K562 (cell line): ENCODE data around the gene NUCB2. TPM values are rescaled to one million over a fixed set of nuclear protein-coding genes. Genes with fewer than 3 reads are reported as not detected.

ENCODE experiments used
- CREB1 ChIP-seq, 2 experiments: sonication (generic) in 1 of 2; formaldehyde crosslinking in 1 of 2; IDR thresholded peaks; 2 replicates each; pipeline versions ENCODE4 v1.6.1 to v1.8.0; 2012 to 2022; ENCODE audit warnings: inconsistent platforms in 1 of 2, mild to moderate bottlenecking in 1 of 2, missing genetic modification reagents in 1 of 2, moderate library complexity in 1 of 2
- EP400 ChIP-seq: fragments of 450-650 bp; IDR thresholded peaks from 2 replicates; pipeline ENCODE4 v1.6.1; 2017; ENCODE audit warnings: antibody characterized with exemption, mild to moderate bottlenecking, moderate library complexity
- ESRRA ChIP-seq: fragments of 450-650 bp; IDR thresholded peaks from 2 replicates; pipeline ENCODE4 v1.6.1; 2014; ENCODE audit warnings: low read depth, mild to moderate bottlenecking, moderate library complexity, borderline replicate concordance
- PHF8 ChIP-seq: fragments of 200-600 bp; sonication (generic); IDR thresholded peaks from 2 replicates; pipeline ENCODE4 v1.6.1; 2012; ENCODE audit warnings: mixed run types, mild to moderate bottlenecking, inconsistent platforms, low read length, moderate library complexity, borderline replicate concordance
- POLR2B ChIP-seq: fragments of 450-650 bp; IDR thresholded peaks from 2 replicates; pipeline ENCODE4 v1.6.1; 2018; ENCODE audit warnings: low read depth; ENCODE audit not compliant: partially characterized antibody
- TARDBP ChIP-seq: fragments of 450-650 bp; IDR thresholded peaks from 2 replicates; pipeline ENCODE4 v1.6.1; 2016
- ZBTB5 ChIP-seq: fragments of 450-650 bp; IDR thresholded peaks from 2 replicates; pipeline ENCODE4 v1.6.1; 2017; ENCODE audit warnings: antibody characterized with exemption
- ZFX ChIP-seq: sonication (generic); formaldehyde crosslinking; IDR thresholded peaks from 2 replicates; pipeline ENCODE4 v1.8.0; 2022; ENCODE audit warnings: mild to moderate bottlenecking, missing genetic modification reagents, moderate library complexity
- polyA plus RNA-seq, 8 experiments: library from polyadenylated mRNA; depleted of rRNA in 4 of 8; stranded (reverse) in 5 of 8; unstranded in 3 of 8; fragments of >200 nt; fragmentation: Nextera tagmentation in 2 of 8; fragmentation: Illumina TruSeq in 1 of 8; extraction: Ambion mirVana in 2 of 8; extraction: Trizol in 1 of 8; gene quantifications; 2 replicates each; pipeline versions ENCODE4 v1.2.1 to v1.2.3, GENCODE V29; 2011 to 2014; ENCODE audit warnings: inconsistent platforms in 1 of 8, missing spikeins in 1 of 8
- total RNA-seq, 7 experiments: library from RNA; depleted of rRNA in 6 of 7; stranded (reverse); fragments of >200 nt in 6 of 7; fragmentation: Illumina TruSeq in 2 of 7; extraction: Trizol in 2 of 7; gene quantifications; 2 replicates each; pipeline versions ENCODE4 v1.2.1 to v1.2.3, GENCODE V29; 2011 to 2021; ENCODE audit warnings: low replicate concordance in 1 of 7
- TF ChIP-seq, protein P1 (sequence below), 2 experiments: IDR thresholded peaks; 2 replicates each; pipeline ENCODE4 v1.6.1; 2011; ENCODE audit warnings: borderline replicate concordance in 1 of 2, control low read depth in 1 of 2, low read depth in 1 of 2, low read length in 1 of 2, mild to moderate bottlenecking in 1 of 2, mixed read lengths in 1 of 2, moderate library complexity in 1 of 2; ENCODE audit not compliant: insufficient read depth in 1 of 2, insufficient read length in 1 of 2, poor library complexity in 1 of 2, severe bottlenecking in 1 of 2; ENCODE audit errors: extremely low read depth in 1 of 2
- TF ChIP-seq, protein P2 (sequence below): fragments of 250-450 bp; sonication (Bioruptor Pico); IDR thresholded peaks from 2 replicates; pipeline ENCODE4 v1.4.0; 2020; ENCODE audit warnings: mild to moderate bottlenecking, moderate library complexity
- TF ChIP-seq, protein P3 (sequence below): sonication (generic); formaldehyde crosslinking; IDR thresholded peaks from 2 replicates; pipeline ENCODE4 v1.8.0; 2022; ENCODE audit warnings: mild to moderate bottlenecking, missing genetic modification reagents
- TF ChIP-seq, protein P4 (sequence below), 2 experiments: fragments of 450-650 bp; formaldehyde crosslinking in 1 of 2; IDR thresholded peaks; 2 replicates each; pipeline versions ENCODE4 v1.4.0 to v1.6.1; 2014 to 2020; ENCODE audit warnings: mild to moderate bottlenecking in 2 of 2, borderline replicate concordance in 1 of 2, low read depth in 1 of 2

The NUCB2 gene
- total and polyA plus RNA-seq, 9 of the 15 experiments (the other 6 are each of a cell fraction or from before 2014, with no cell fraction given) = 54.0 to 108 (median 84.6) TPM

DNA sequence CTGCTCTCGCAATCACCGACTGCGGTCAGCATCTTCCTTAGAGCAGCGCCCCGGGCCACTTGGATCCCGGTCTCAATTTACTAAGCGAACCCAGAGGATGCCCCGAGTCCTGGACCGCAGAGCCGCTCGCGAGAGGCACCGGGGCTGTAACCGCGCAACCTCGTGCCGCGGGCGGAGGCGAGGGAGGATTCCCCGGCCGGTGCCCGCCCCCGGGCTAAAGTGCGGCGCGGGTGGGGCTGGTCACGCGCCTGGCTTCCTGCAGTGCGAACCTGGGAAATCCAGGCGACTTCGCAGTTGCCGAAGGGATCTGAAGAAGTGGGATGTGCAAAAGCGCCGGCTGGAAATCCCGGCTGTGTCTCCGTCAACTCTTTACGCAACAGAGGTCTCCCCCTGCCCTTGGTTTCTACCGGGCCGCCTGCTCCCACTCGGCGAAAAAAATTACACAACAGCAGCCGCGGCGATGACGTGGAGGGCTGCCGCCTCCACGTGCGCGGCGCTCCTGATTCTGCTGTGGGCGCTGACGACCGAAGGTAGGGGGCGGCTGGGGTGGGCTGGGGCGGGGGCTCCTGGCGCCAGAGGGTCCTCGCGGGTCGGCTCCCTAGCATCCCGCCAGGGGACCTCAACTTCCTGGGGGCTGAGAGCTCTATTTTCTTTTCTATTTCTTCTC, 75.1 kb downstream of the NUCB2 start, which contains the start of gene NCR3LG1 (continued):
- TF ChIP-seq, protein P1, sequence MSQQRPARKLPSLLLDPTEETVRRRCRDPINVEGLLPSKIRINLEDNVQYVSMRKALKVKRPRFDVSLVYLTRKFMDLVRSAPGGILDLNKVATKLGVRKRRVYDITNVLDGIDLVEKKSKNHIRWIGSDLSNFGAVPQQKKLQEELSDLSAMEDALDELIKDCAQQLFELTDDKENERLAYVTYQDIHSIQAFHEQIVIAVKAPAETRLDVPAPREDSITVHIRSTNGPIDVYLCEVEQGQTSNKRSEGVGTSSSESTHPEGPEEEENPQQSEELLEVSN (IDR thresholded peaks at IDR 0.05; ENCODE audit: borderline replicate concordance in 1 of 2, extremely low read depth in 1 of 2, insufficient read depth in 1 of 2, insufficient read length in 1 of 2, low read depth in 1 of 2, low read length in 1 of 2, poor library complexity in 1 of 2, severe bottlenecking in 1 of 2) = peak; percentile 84 to 97
- TF ChIP-seq EP400 (peak; percentile 88), PHF8 (peak; percentile 55; the same call in 1 of the 2 replicates), TARDBP (peak; percentile 37; the same call in 1 of the 2 replicates), ZFX (CRISPR knock-in tag) (peak; percentile 68), ZBTB5 (no peak), ESRRA (peak; percentile 80), CREB1 (IDR thresholded peaks at IDR 0.05) (peak; percentile 72), CREB1 (CRISPR knock-in tag; IDR thresholded peaks at IDR 0.05) (peak; percentile 62; the same call in 1 of the 2 replicates), POLR2B (no peak)
- TF ChIP-seq, protein P2, sequence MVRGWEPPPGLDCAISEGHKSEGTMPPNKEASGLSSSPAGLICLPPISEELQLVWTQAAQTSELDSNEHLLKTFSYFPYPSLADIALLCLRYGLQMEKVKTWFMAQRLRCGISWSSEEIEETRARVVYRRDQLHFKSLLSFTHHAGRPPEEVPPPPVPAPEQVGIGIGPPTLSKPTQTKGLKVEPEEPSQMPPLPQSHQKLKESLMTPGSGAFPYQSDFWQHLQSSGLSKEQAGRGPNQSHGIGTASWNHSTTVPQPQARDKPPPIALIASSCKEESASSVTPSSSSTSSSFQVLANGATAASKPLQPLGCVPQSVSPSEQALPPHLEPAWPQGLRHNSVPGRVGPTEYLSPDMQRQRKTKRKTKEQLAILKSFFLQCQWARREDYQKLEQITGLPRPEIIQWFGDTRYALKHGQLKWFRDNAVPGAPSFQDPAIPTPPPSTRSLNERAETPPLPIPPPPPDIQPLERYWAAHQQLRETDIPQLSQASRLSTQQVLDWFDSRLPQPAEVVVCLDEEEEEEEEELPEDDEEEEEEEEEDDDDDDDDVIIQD (CRISPR knock-in tag) = 0 out of 2 replicates have a peak, but pooled peaks have one; percentile 55
- TF ChIP-seq, protein P3, sequence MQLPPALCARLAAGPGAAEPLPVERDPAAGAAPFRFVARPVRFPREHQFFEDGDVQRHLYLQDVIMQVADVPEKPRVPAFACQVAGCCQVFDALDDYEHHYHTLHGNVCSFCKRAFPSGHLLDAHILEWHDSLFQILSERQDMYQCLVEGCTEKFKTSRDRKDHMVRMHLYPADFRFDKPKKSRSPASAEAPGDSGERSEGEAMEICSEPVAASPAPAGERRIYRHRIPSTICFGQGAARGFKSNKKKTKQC = peak; percentile 78; the same call in 1 of the 2 replicates
- TF ChIP-seq, protein P4, sequence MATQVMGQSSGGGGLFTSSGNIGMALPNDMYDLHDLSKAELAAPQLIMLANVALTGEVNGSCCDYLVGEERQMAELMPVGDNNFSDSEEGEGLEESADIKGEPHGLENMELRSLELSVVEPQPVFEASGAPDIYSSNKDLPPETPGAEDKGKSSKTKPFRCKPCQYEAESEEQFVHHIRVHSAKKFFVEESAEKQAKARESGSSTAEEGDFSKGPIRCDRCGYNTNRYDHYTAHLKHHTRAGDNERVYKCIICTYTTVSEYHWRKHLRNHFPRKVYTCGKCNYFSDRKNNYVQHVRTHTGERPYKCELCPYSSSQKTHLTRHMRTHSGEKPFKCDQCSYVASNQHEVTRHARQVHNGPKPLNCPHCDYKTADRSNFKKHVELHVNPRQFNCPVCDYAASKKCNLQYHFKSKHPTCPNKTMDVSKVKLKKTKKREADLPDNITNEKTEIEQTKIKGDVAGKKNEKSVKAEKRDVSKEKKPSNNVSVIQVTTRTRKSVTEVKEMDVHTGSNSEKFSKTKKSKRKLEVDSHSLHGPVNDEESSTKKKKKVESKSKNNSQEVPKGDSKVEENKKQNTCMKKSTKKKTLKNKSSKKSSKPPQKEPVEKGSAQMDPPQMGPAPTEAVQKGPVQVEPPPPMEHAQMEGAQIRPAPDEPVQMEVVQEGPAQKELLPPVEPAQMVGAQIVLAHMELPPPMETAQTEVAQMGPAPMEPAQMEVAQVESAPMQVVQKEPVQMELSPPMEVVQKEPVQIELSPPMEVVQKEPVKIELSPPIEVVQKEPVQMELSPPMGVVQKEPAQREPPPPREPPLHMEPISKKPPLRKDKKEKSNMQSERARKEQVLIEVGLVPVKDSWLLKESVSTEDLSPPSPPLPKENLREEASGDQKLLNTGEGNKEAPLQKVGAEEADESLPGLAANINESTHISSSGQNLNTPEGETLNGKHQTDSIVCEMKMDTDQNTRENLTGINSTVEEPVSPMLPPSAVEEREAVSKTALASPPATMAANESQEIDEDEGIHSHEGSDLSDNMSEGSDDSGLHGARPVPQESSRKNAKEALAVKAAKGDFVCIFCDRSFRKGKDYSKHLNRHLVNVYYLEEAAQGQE (IDR thresholded peaks at IDR 0.05; ENCODE audit: borderline replicate concordance) = no peak
- TF ChIP-seq, protein P4 (CRISPR knock-in tag; IDR thresholded peaks at IDR 0.05; ENCODE audit: low read depth) = no peak
